HepG2 (cell line): ENCODE data around the gene HAGHL. TPM values are rescaled to one million over a fixed set of nuclear protein-coding genes. Genes with fewer than 3 reads are reported as not detected.

Experiments
- FOSL1 ChIP-seq: sonication (generic); formaldehyde crosslinking; IDR thresholded peaks from 2 replicates; pipeline ENCODE4 v1.9.0; 2021; ENCODE audit warnings: missing genetic modification reagents, borderline replicate concordance
- FOSL2 ChIP-seq: sonication (generic); formaldehyde crosslinking; IDR thresholded peaks from 2 replicates; pipeline ENCODE4 v1.4.0; 2020; ENCODE audit warnings: missing genetic modification reagents
- GABPB1 ChIP-seq: IDR thresholded peaks from 2 replicates; pipeline ENCODE4 v1.6.1; 2016; ENCODE audit warnings: mild to moderate bottlenecking, missing genetic modification reagents, moderate library complexity, missing compliant biosample characterization
- GATAD1 ChIP-seq: IDR thresholded peaks from 2 replicates; pipeline ENCODE4 v1.6.1; 2016; ENCODE audit warnings: missing genetic modification reagents, missing compliant biosample characterization
- GFI1 ChIP-seq: sonication (generic); formaldehyde crosslinking; IDR thresholded peaks from 2 replicates; pipeline ENCODE4 v1.5.0; 2020; ENCODE audit warnings: missing genetic modification reagents, mild to moderate bottlenecking, borderline replicate concordance
- HDAC2 ChIP-seq: sonication (generic); formaldehyde crosslinking; IDR thresholded peaks from 2 replicates; pipeline ENCODE4 v1.4.0; 2020; ENCODE audit warnings: missing genetic modification reagents
- HOXA9 ChIP-seq: sonication (generic); formaldehyde crosslinking; IDR thresholded peaks from 2 replicates; pipeline ENCODE4 v1.8.1; 2022; ENCODE audit warnings: missing genetic modification reagents, mild to moderate bottlenecking, moderate library complexity, borderline replicate concordance
- JARID2 ChIP-seq: sonication (generic); formaldehyde crosslinking; IDR thresholded peaks from 2 replicates; pipeline ENCODE4 v1.8.1; 2023; ENCODE audit warnings: missing genetic modification reagents, inconsistent platforms; ENCODE audit not compliant: insufficient replicate concordance
- MIER3 ChIP-seq: IDR thresholded peaks from 2 replicates; pipeline ENCODE4 v1.6.1; 2016; ENCODE audit warnings: missing compliant biosample characterization, borderline replicate concordance
- MTA1 ChIP-seq: sonication (generic); formaldehyde crosslinking; IDR thresholded peaks from 2 replicates; pipeline ENCODE4 v1.4.0; 2020; ENCODE audit warnings: missing genetic modification reagents, mild to moderate bottlenecking, borderline replicate concordance
- MXI1 ChIP-seq: IDR thresholded peaks from 3 replicates; pipeline ENCODE4 v1.6.1; 2012; ENCODE audit warnings: low read depth, low read length, inconsistent platforms, borderline replicate concordance
- NKX3-1 ChIP-seq: sonication (generic); formaldehyde crosslinking; IDR thresholded peaks from 2 replicates; pipeline ENCODE4 v1.5.0; 2020; ENCODE audit warnings: missing genetic modification reagents
- PHF20 ChIP-seq: sonication (generic); formaldehyde crosslinking; IDR thresholded peaks from 2 replicates; pipeline ENCODE4 v1.5.0; 2020; ENCODE audit warnings: mild to moderate bottlenecking, missing genetic modification reagents
- RAD21 ChIP-seq: fragments of 450-650 bp; formaldehyde crosslinking; IDR thresholded peaks from 2 replicates; pipeline ENCODE4 v1.5.0; 2020; ENCODE audit warnings: mild to moderate bottlenecking
- RBM22 ChIP-seq: fragments of 200-400 bp; formaldehyde crosslinking; optimal IDR thresholded peaks from 2 replicates; pipeline ENCODE3; 2017; ENCODE audit warnings: mild to moderate bottlenecking, low read length, moderate library complexity
- SP1 ChIP-seq, 2 experiments: fragments of 450-650 bp in 1 of 2; sonication (generic) in 1 of 2; formaldehyde crosslinking in 1 of 2; IDR thresholded peaks; 2 replicates each; pipeline versions ENCODE4 v1.4.0 to v1.6.1; 2016 to 2020; ENCODE audit warnings: missing genetic modification reagents in 1 of 2
- WIZ ChIP-seq: sonication (generic); formaldehyde crosslinking; IDR thresholded peaks from 2 replicates; pipeline ENCODE4 v1.5.1; 2020; ENCODE audit warnings: mild to moderate bottlenecking, missing genetic modification reagents
- ZFX ChIP-seq: sonication (generic); formaldehyde crosslinking; IDR thresholded peaks from 2 replicates; pipeline ENCODE4 v1.4.0; 2020; ENCODE audit warnings: mild to moderate bottlenecking, low read depth, missing genetic modification reagents, moderate library complexity
- ZKSCAN8 ChIP-seq: IDR thresholded peaks from 2 replicates; pipeline ENCODE4 v1.6.1; 2016; ENCODE audit warnings: borderline replicate concordance, missing genetic modification reagents, missing compliant biosample characterization
- ZNF232 ChIP-seq: sonication (generic); formaldehyde crosslinking; IDR thresholded peaks from 2 replicates; pipeline ENCODE4 v1.4.0; 2020; ENCODE audit warnings: missing genetic modification reagents, borderline replicate concordance
- ZNF430 ChIP-seq: sonication (generic); formaldehyde crosslinking; IDR thresholded peaks from 2 replicates; pipeline ENCODE4 v1.9.0; 2021; ENCODE audit warnings: mild to moderate bottlenecking, missing genetic modification reagents
- ZNF543 ChIP-seq: sonication (generic); formaldehyde crosslinking; IDR thresholded peaks from 2 replicates; pipeline ENCODE4 v1.4.0; 2020; ENCODE audit warnings: mild to moderate bottlenecking, missing genetic modification reagents
- ZNF546 ChIP-seq: sonication (generic); formaldehyde crosslinking; conservative IDR thresholded peaks from 2 replicates; pipeline ENCODE4 v1.8.1; 2023; ENCODE audit warnings: mild to moderate bottlenecking, missing genetic modification reagents
- ZNF773 ChIP-seq: sonication (generic); formaldehyde crosslinking; IDR thresholded peaks from 2 replicates; pipeline ENCODE4 v1.4.0; 2020; ENCODE audit warnings: missing genetic modification reagents, borderline replicate concordance
- ZNF792 ChIP-seq: IDR thresholded peaks from 2 replicates; pipeline ENCODE4 v1.6.1; 2016
- ZNF83 ChIP-seq: sonication (generic); formaldehyde crosslinking; IDR thresholded peaks from 2 replicates; pipeline ENCODE4 v1.4.0; 2020; ENCODE audit warnings: missing genetic modification reagents, mild to moderate bottlenecking, borderline replicate concordance
- polyA plus RNA-seq, 8 experiments: library from polyadenylated mRNA; depleted of rRNA in 3 of 8; stranded (reverse) in 7 of 8; unstranded in 1 of 8; fragments of >200 nt; fragmentation: Illumina TruSeq in 4 of 8; extraction: Trizol in 4 of 8; gene quantifications; 2 replicates each; pipeline versions ENCODE4 v1.2.1 to v1.2.3, GENCODE V29; 2011 to 2016; ENCODE audit warnings: low read depth in 4 of 8, missing spikeins in 1 of 8, mixed read lengths in 1 of 8; ENCODE audit not compliant: insufficient read depth in 1 of 8
- total RNA-seq, 5 experiments: library from RNA; depleted of rRNA; stranded (reverse); fragments of >200 nt; fragmentation: Illumina TruSeq; extraction: Trizol; gene quantifications; 2 replicates each; pipeline ENCODE4 v1.2.3, GENCODE V29; 2016; ENCODE audit warnings: low read depth in 1 of 5
- TF ChIP-seq, protein P1 (sequence below): sonication (generic); formaldehyde crosslinking; IDR thresholded peaks from 2 replicates; pipeline ENCODE4 v1.8.1; 2022; ENCODE audit warnings: mild to moderate bottlenecking, missing genetic modification reagents
- TF ChIP-seq, protein P2 (sequence below): sonication (generic); formaldehyde crosslinking; IDR thresholded peaks from 2 replicates; pipeline ENCODE4 v1.4.0; 2020; ENCODE audit warnings: mild to moderate bottlenecking, missing genetic modification reagents

HAGHL gene
- total and polyA plus RNA-seq, 2 of the 13 experiments (the other 11 are each of a cell fraction or from before 2014, with no cell fraction given): 3.4 to 8.4 TPM

GRCh38 chr16:679814-680624 is 46.9 kb upstream of the HAGHL start, which contains the start of gene STUB1 (continued):
- peak; percentile 14; the same call in 1 of the 2 replicates for TF ChIP-seq FOSL2 (CRISPR knock-in tag)
- 0 out of 2 replicates have a peak, but pooled peaks have one; percentile 76 for TF ChIP-seq ZNF773 (CRISPR knock-in tag)
- peak; percentile 37; the same call in 1 of the 2 replicates for TF ChIP-seq ZNF83 (CRISPR knock-in tag)
- TF ChIP-seq HOXA9 (CRISPR knock-in tag): no peak
- TF ChIP-seq MTA1 (CRISPR knock-in tag): no peak
- no peak for TF ChIP-seq ZNF792 (CRISPR knock-in tag)
- peak; percentile 2; the same call in 1 of the 2 replicates for TF ChIP-seq ZNF430 (CRISPR knock-in tag)
- 0 out of 2 replicates have a peak, but pooled peaks have one; percentile 43 for TF ChIP-seq ZNF232 (CRISPR knock-in tag)
- TF ChIP-seq, protein P1, sequence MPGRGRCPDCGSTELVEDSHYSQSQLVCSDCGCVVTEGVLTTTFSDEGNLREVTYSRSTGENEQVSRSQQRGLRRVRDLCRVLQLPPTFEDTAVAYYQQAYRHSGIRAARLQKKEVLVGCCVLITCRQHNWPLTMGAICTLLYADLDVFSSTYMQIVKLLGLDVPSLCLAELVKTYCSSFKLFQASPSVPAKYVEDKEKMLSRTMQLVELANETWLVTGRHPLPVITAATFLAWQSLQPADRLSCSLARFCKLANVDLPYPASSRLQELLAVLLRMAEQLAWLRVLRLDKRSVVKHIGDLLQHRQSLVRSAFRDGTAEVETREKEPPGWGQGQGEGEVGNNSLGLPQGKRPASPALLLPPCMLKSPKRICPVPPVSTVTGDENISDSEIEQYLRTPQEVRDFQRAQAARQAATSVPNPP (CRISPR knock-in tag): 0 out of 2 replicates have a peak, but pooled peaks have one; percentile 21
- TF ChIP-seq SP1 (IDR thresholded peaks at IDR 0.05): no peak
- TF ChIP-seq SP1 (CRISPR knock-in tag; IDR thresholded peaks at IDR 0.05): 0 out of 2 replicates have a peak, but pooled peaks have one; percentile 35
- 0 out of 2 replicates have a peak, but pooled peaks have one; percentile 40 for TF ChIP-seq NKX3-1 (CRISPR knock-in tag)
- TF ChIP-seq, protein P2, sequence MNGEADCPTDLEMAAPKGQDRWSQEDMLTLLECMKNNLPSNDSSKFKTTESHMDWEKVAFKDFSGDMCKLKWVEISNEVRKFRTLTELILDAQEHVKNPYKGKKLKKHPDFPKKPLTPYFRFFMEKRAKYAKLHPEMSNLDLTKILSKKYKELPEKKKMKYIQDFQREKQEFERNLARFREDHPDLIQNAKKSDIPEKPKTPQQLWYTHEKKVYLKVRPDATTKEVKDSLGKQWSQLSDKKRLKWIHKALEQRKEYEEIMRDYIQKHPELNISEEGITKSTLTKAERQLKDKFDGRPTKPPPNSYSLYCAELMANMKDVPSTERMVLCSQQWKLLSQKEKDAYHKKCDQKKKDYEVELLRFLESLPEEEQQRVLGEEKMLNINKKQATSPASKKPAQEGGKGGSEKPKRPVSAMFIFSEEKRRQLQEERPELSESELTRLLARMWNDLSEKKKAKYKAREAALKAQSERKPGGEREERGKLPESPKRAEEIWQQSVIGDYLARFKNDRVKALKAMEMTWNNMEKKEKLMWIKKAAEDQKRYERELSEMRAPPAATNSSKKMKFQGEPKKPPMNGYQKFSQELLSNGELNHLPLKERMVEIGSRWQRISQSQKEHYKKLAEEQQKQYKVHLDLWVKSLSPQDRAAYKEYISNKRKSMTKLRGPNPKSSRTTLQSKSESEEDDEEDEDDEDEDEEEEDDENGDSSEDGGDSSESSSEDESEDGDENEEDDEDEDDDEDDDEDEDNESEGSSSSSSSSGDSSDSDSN: 0 out of 2 replicates have a peak, but pooled peaks have one; percentile 4
- no peak for TF ChIP-seq RBM22
- TF ChIP-seq MXI1: peak; percentile 63; the same call in 1 of the 3 replicates
- TF ChIP-seq FOSL1 (CRISPR knock-in tag): 0 out of 2 replicates have a peak, but pooled peaks have one; percentile 17
- TF ChIP-seq GFI1: no peak
- no peak for TF ChIP-seq ZKSCAN8 (CRISPR knock-in tag)
- TF ChIP-seq GABPB1 (CRISPR knock-in tag): peak; percentile 86
- TF ChIP-seq RAD21: peak; percentile 50; the same call in 1 of the 2 replicates
- TF ChIP-seq PHF20 (CRISPR knock-in tag): peak; percentile 63; the same call in 1 of the 2 replicates
- 0 out of 2 replicates have a peak, but pooled peaks have one; percentile 4 for TF ChIP-seq ZNF543
- no peak for TF ChIP-seq WIZ (CRISPR knock-in tag)
- peak; percentile 69 for TF ChIP-seq ZFX (CRISPR knock-in tag)
- TF ChIP-seq HDAC2 (CRISPR knock-in tag): 0 out of 2 replicates have a peak, but pooled peaks have one; percentile 18
- peak; percentile 45 for TF ChIP-seq GATAD1
- no peak; the same call in 1 of the 2 replicates for TF ChIP-seq MIER3 (CRISPR knock-in tag)
- no peak for TF ChIP-seq JARID2 (CRISPR knock-in tag)
- 0 out of 2 replicates have a peak, but pooled peaks have one; percentile 47 for TF ChIP-seq ZNF546 (CRISPR knock-in tag)
